Measurements from ENCODE around the gene RNF186. TPM values are rescaled to one million over a fixed set of nuclear protein-coding genes. Genes with fewer than 3 reads are reported as not detected.

The RNF186 gene
- polyA plus RNA-seq, 5 donors: 0.09 to 0.19 (median 0.14) TPM; not detected in 2

DNA sequence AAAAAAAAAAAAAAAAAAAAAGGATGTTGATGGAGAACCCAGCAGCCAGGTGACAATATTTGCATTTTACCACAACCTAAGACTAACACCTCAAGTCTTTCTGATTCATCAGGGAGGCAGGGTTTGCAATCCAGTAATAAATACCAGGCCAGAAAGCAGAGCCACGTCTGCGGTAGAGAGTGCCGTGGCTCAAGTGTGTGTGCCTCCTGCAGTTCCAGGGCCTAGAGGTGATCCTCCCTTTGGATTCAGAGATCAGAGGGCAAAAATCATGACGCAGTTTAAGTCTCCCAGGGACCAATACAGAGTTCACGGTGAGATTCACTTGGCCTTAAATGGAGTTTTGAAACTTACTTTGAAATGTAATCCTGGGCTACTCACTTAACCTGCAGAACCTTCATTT lies 50.2 kb downstream of the RNF186 start:
- DNase-seq: no peak

Other genes starting within 250 kb of the RNF186 start
- 100 to 1,000 TPM in 2 of 5 donors, 10 to 100 TPM in 3; 62.9 to 103 (median 92.8) TPM for gene NBL1, start 171.0 kb downstream of the RNF186 start, polyA plus RNA-seq (ENCODE audit: insufficient read depth in 1 of 5, insufficient read length in 5 of 5, low replicate concordance in 1 of 5)
- not detected for gene HTR6, start 150.4 kb downstream of the RNF186 start, polyA plus RNA-seq (ENCODE audit: insufficient read depth in 1 of 5, insufficient read length in 5 of 5, low replicate concordance in 1 of 5)
- gene TMCO4, start 15.4 kb downstream of the RNF186 start, polyA plus RNA-seq (ENCODE audit: insufficient read depth in 1 of 5, insufficient read length in 5 of 5, low replicate concordance in 1 of 5): 10 to 100 TPM; 14.5 to 21.1 (median 17.2) TPM
- gene OTUD3, start 67.1 kb upstream of the RNF186 start, polyA plus RNA-seq (ENCODE audit: insufficient read depth in 1 of 5, insufficient read length in 5 of 5, low replicate concordance in 1 of 5): 10 to 100 TPM; 19.8 to 59.8 (median 29.5) TPM
- not detected for gene PLA2G2E, start 108.3 kb upstream of the RNF186 start, polyA plus RNA-seq (ENCODE audit: insufficient read depth in 1 of 5, insufficient read length in 5 of 5, low replicate concordance in 1 of 5)
- gene PLA2G2A, start 164.3 kb upstream of the RNF186 start, polyA plus RNA-seq (ENCODE audit: insufficient read depth in 1 of 5, insufficient read length in 5 of 5, low replicate concordance in 1 of 5): 1 to 10 TPM in 2 of 5 donors, under 1 TPM in 3; 0.60 to 3.8 (median 0.93) TPM